Measurements from ENCODE around the gene CRYBA4.

The CRYBA4 gene

GRCh38 chr22:26662160-26662559, 40.4 kb downstream of the CRYBA4 start:
- DNase-seq = no peak

- no peak for DNase-seq
These were observed 41.7 kb downstream of the CRYBA4 start for GRCh38 chr22:26663374-26663923.

GRCh38 chr22:26665813-26666231, 44.1 kb downstream of the CRYBA4 start:
- no peak for DNase-seq

GRCh38 chr22:26667140-26667539, 45.4 kb downstream of the CRYBA4 start:
- no peak for DNase-seq

- DNase-seq = no peak
These were observed 47.3 kb downstream of the CRYBA4 start for GRCh38 chr22:26669060-26669481.

GRCh38 chr22:26670459-26670858, 48.7 kb downstream of the CRYBA4 start:
- no peak for DNase-seq

- DNase-seq = peak; percentile 31 to 91 (median 65)
These were observed 49.7 kb downstream of the CRYBA4 start for GRCh38 chr22:26671317-26672059.

GRCh38 chr22:26672060-26672471, 50.3 kb downstream of the CRYBA4 start:
- peak in 2 of 5 experiments; percentile 10 to 56 for DNase-seq

GRCh38 chr22:26672590-26673468, 51.1 kb downstream of the CRYBA4 start:
- peak; percentile 70 to 99 (median 87) for DNase-seq

- DNase-seq = peak in 1 of 5 experiments; percentile 74
These were observed 51.7 kb downstream of the CRYBA4 start for GRCh38 chr22:26673486-26673885.

GRCh38 chr22:26674211-26675190, 52.7 kb downstream of the CRYBA4 start:
- DNase-seq = peak in 2 of 5 experiments; percentile 33 to 75

- DNase-seq = no peak
These were observed 54.0 kb downstream of the CRYBA4 start for GRCh38 chr22:26675687-26676268.

- DNase-seq = no peak
These were observed 55.5 kb downstream of the CRYBA4 start for GRCh38 chr22:26677217-26677616.

- DNase-seq = peak; percentile 27 to 70 (median 54)
These were observed 57.4 kb downstream of the CRYBA4 start for GRCh38 chr22:26679003-26679629.
